Stimulated activated CD4-positive, alpha-beta T cell treated with anti-CD3 and anti-CD28 coated beads, Interleukin-12 subunit alpha, Interleukin-12 subunit beta, amount 100 ng/mL, for 48 hours (primary cell): ENCODE measurements around the gene PPP1R3D.
A peak's percentile ranks its signal among the peaks of the same experiment; 100 is the strongest.
"Not testable (repeated sequence)": the region's sequence is repeated elsewhere in the genome, so short reads cannot be mapped to it uniquely, and the experiment has no call there.

Experiments used
- DNase-seq, 3 donors: peaks; one replicate each; pipeline ENCODE4 v3.0.0-alpha.2; 2020; ENCODE audit warnings: low read depth in 2 of 3, low spot score in 1 of 3

Gene PPP1R3D

GRCh38 chr20:59940129-59940955 is at the start of gene PPP1R3D, which contains the start of gene FAM217B:
PPP1R3D (minus strand) TSS chr20:59940305; CDS start chr20:59939931, 374 bp downstream.
FAM217B (plus strand) TSS chr20:59940389; CDS start chr20:59943944, 3,555 bp downstream.
- DNase-seq = peak; percentile 84 to 90 (median 86)

DNA sequence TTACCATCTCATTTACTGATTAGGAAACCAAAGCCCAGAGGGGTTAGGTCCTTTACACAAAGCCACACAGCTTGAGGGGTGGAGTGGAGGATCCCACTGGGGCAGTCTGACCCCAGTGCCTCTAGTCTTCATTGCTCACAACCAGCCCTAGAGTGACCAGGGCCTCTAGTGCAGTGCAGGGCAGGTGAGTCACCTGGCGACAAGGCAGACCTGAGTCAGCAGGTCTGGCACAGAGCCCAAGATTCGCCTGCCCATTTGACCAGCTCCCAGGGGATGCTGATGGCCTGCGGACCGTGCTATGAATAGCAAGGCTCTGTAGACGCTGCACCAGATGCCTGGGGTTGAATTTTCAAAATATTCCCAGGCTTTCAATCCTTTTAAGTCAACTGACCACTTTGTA is 48.0 kb upstream of the PPP1R3D start:
- no peak for DNase-seq

GRCh38 chr20:59987135-59987534 is 47.0 kb upstream of the PPP1R3D start:
- no peak for DNase-seq

DNA sequence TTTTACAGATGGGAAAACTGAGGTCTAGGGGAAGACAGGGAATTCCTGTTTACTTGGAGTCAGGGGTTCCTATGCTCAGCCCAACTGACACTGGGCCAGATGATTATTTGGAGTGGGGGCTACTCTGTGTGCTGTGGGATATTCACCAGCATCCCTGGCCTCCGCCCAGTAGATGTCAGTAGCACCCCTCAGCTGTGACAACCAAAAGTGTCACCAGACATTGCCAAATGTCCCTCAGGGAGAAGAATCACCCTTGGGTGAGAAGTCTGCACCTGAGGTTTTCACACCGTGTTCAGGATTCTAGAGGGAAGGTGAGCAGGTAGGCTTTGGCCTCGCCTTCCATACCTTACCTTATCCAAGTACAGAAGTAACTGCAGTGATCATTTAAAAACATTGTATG is 45.8 kb upstream of the PPP1R3D start:
- DNase-seq = no peak

DNA sequence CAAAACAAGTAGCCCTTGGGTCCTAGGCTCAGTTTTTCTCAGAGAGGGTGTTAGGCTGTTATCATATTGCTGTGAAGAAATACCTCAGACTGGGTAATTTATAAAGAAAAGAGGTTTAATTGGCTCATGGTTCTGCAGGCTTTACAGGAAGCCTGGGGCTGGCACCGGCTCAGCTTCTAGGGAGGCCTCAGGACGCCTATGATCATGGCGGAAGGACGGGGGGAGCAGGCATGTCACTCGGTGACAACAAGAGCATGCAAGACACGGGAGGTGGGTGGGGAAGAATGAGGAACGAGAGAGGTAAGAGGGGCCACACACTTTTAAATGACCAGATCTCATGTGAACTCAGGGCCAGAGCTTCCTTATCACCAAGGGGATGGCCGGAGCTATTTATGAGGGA is 45.1 kb upstream of the PPP1R3D start:
- no peak for DNase-seq

GRCh38 chr20:59984541-59984940 is 44.4 kb upstream of the PPP1R3D start:
- no peak for DNase-seq

GRCh38 chr20:59983076-59983475 is 43.0 kb upstream of the PPP1R3D start:
- no peak for DNase-seq

DNA sequence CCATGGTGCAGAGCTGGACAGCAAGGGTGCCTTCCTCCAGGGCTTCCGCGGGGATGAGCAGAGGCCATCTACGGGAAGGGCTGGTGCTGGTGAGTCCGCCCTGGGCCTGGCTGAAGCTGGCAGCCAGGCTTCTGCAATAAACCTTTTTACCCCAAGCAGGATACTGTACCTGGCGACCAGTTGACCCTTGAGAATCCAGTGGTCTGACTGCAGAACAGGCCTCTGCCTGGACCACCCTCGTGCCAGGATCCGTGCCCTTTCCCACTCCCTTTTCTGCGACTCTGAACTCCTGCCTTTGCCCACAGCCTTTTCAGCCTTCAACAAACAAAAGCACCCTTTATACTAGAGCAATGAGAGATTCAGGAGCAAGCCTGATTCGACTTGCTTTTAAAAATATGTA is 37.0 kb upstream of the PPP1R3D start:
- DNase-seq = no peak

- DNase-seq = no peak
Measured at GRCh38 chr20:59976156-59976782, 36.2 kb upstream of the PPP1R3D start.

GRCh38 chr20:59972037-59972801 is 32.1 kb upstream of the PPP1R3D start:
- no peak for DNase-seq

DNA sequence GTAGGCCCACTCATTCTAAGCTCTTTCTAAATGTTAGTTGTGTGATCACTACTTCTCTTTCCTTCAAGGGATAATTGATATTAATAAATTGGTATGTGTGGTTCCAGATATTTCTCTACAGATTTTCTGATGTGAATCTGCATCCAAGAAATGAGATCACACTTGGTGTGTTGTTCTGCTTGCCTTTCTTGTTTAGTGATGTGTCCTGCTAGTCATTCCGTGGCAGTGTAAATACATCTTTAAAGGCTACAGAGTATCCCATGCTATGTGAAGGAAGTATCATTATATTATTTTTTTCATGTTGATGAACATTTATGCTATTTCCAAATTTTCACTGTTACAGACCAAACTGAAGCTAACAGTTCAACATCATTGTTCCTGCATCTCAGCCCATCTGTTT is 31.3 kb upstream of the PPP1R3D start:
- DNase-seq = no peak

DNA sequence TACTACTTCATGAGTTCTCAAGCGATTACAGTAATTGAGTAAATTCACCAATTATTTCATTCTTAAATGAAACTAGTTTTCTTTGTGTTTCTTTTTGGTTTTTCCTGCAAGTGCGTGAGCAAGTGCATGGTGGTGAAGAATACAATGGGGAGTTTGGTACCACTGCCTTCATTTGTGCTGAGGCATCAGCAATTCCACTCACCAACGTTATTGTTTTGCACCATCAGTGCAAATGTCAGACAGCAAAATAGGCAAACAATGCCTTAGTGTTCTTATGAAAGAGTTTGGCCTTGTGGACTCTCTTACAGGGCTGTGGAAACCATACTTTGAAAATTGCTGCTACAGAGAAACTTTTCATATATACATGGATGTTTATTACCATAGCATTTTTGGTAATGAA is 26.3 kb upstream of the PPP1R3D start:
- DNase-seq = no peak

DNA sequence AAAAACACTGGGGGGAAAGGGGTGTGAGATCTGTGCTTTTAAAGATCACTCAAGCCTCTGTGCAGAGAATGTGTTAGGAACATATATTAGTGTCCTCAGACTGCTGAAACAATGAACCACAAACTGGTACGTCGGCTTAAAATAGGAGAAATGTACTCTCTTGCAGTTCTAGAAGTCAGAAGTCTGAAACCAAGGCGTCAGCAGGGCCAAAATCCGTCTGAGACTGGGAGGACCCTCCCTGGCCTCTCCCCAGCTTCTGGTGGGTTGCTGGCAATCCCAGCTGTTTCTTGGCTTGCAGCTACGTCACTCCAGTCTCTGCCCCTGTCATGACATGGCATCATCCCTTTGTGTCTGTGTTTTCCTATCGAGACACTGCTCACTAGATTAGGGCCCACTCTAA is 22.1 kb upstream of the PPP1R3D start:
- DNase-seq = no peak

GRCh38 chr20:59961423-59961822 is 21.3 kb upstream of the PPP1R3D start:
- no peak for DNase-seq

GRCh38 chr20:59958626-59959025 is 18.5 kb upstream of the PPP1R3D start:
- DNase-seq = no peak

DNA sequence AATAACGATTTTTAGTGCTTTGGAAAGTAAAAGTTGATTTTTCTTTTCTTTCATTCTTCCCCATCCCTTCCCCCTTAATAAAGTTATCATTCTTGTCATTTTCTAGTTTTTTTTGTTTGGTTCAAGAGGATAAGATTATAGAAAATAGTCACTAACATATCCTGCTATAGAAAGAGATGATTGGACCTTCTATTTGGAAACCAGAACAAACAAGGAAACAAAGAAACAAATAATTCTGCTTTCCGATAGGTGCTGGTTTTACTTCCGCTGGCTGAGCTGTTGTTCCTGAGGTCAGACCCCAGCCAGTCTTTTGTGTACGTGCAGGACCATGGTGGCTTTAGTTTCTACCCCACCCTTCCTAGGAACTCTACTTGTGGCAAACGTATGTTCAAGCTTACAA is 18.0 kb upstream of the PPP1R3D start, which contains the start of gene CDH26:
TSS of gene CDH26 (plus strand) at position 301 of the 400 bp plus-strand sequence. CDS start 304 bp downstream, outside the sequence.
- no peak for DNase-seq

DNA sequence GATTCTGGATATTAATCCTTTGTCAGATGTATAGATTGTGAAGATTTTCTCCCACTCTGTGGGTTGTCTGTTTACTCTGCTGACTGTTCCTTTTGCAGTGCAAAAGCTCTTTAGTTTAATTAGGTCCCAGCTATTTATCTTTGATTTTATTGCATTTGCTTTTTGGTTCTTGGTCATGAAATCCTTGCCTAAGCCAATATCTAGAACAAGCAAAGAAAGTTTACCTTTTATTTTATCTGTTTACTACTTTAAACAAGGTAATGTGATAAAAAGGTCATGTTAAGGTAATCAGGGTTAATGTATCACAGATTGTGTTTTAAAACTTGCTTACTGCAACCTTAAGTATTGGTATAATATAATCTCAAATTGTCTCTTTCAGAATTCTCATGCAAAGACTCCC is 17.5 kb upstream of the PPP1R3D start:
- not testable (repeated sequence) for DNase-seq

DNA sequence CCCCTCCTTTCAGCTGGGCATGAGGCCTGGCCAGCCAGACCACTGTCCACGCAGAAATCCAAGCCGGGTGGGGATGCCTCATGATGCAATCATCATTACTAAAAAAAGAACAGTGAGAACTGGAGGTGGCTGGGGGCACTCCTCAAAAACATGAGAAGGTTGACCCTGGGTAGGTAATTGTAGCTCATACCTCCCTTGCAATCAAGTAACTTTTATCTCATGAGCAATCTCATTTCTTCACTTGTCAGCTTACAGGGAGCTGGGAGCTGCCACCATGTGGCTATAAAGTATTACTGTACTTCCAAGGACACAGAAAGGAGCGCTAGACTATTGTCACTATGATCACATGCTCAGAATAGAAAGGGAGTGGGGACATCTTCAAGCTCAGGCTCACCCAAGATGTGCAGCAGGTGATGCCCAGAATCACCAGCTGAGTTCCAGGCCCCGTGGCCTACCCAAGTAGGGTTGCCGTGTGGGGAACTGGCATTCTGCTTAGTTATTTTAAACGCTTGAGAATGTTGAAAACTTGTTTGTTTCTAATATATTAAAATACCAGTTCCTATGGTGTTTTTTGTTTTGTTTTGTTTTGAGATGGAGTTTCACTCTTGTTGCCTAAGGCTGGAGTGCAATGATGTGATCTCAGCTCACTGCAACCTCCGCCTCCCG is 15.2 kb upstream of the PPP1R3D start:
- no peak for DNase-seq

GRCh38 chr20:59954718-59955117 is 14.6 kb upstream of the PPP1R3D start:
- DNase-seq = no peak

GRCh38 chr20:59949911-59950310 is 9.8 kb upstream of the PPP1R3D start:
- no peak for DNase-seq
